Measurements from ENCODE around the gene IL10RA.

- no peak for TF ChIP-seq CTCF (conservative IDR thresholded peaks at IDR 0.05 in 1 of 2, IDR thresholded peaks at IDR 0.05 in 1 of 2; ENCODE audit: extremely low read depth in 1 of 2, insufficient read depth in 1 of 2, low read depth in 1 of 2, low read length in 2 of 2)
- no peak for TF ChIP-seq EZH2 (IDR thresholded peaks at IDR 0.05; ENCODE audit: borderline replicate concordance, low read length)
Observed at GRCh38 chr11:117941976-117942654, 44.1 kb upstream of the IL10RA start.

Data from mammary epithelial cell (primary cell).